Measurements from ENCODE around the gene FBXO38. TPM values are rescaled to one million over a fixed set of nuclear protein-coding genes. Genes with fewer than 3 reads are reported as not detected.

FBXO38 gene
- total RNA-seq, 1 experiment from 2014 or later: 32.2 TPM

- peak; percentile 59 for DNase-seq (ENCODE audit: low read depth)
These were observed 1.9 kb upstream of the FBXO38 start for GRCh38 chr5:148381906-148382305.

- no peak for DNase-seq (ENCODE audit: low read depth)
These were observed 797 bp upstream of the FBXO38 start for GRCh38 chr5:148382961-148383360.

DNA sequence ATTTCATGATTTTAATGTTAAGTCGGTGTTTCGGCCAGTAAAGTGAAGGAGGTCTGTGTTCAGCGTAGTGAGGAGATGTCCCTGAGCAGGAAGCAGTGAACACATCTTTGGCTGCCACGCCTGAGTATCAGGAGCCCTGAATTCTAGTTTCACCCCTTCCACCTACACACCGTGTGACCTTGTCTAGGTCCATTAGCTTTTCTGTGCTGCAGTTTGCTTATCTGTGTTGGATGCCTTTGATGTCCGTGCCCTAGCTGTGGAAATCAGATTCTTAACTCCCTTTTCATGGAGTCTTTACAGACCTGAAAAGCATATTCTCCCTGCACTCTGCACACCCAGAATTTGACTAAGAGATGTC lies 601 bp downstream of the FBXO38 start:
- DNase-seq (ENCODE audit: low read depth): peak; percentile 13

DNA sequence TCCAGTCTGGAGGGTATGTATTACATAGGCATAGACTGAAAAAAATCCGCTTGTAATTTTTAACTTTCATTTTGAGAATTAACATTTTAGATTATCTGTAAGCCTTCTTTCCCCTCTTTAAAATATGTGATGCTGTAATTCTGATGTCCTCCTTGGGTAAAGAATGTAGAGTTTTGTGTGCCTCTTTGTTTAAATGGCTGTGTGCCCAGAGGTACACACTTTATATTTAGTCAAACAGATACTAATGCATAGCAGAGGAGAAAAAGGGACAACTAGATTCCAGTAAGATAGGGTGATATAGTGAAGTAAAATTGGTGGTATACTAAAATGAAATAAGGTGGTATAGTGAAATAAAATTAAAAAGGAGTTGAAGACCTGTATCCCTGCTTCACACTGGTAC lies 1.3 kb downstream of the FBXO38 start:
- no peak for DNase-seq (ENCODE audit: low read depth)

DNA sequence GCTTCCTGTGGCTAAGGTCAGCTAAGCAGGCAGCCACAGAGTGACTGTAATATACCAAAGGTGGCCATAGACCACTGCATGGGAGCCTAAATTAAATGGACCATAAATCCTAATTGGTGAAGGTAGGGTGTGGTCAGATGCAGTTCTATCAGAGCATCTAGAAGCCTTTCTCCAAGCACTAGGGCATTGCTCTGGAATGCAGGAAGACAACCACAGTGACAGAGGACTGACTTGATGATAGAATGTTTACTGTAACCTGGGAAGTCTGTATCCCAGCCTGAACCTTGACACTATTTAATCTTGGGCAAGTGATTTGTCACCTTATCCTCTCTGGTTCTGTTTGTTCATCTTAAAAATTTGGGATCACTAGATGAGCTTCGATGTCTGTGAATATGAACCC lies 2.3 kb downstream of the FBXO38 start:
- peak; percentile 6 for DNase-seq (ENCODE audit: low read depth)

DNA sequence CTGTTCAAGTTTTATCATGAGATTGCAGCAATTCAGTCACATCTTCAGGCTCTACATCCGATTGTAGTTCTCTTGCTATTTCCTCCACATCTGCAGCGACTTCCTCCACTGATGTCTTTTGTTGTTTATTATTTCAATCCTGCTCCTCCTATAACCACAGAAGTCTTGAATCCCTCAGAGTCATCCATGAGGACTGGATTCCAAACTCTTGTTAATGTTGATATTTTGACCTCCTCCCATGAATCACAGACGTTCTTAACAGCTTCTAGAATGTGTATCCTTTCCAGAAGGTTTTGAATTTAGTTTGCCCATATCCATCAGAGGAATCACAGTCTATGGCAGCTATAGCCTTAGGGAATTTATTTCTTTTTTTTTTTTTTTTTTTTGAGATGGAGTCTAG lies 3.6 kb downstream of the FBXO38 start:
- peak; percentile 41 for DNase-seq (ENCODE audit: low read depth)

DNA sequence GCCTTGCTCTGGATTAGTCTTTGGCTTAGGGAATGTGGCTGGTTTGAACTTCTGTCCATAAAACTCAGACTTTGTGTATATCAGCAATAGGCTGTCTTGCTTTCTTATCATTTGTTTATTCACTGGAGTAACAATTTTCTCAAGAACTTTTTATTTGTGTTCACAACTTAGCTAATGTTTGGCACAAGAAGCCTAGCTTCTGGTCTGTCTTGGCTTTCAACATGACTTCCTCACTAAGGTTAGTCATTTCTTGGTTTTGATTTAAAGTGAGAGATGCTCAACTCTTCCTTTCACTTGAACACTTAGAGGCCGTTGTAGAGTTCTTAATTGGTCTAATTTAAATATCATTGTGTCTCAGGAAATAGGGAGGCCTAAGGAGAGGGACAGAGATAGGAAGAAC lies 4.9 kb downstream of the FBXO38 start:
- no peak for DNase-seq (ENCODE audit: low read depth)

GRCh38 chr5:148390914-148391313 lies 7.2 kb downstream of the FBXO38 start:
- no peak for DNase-seq (ENCODE audit: low read depth)

DNA sequence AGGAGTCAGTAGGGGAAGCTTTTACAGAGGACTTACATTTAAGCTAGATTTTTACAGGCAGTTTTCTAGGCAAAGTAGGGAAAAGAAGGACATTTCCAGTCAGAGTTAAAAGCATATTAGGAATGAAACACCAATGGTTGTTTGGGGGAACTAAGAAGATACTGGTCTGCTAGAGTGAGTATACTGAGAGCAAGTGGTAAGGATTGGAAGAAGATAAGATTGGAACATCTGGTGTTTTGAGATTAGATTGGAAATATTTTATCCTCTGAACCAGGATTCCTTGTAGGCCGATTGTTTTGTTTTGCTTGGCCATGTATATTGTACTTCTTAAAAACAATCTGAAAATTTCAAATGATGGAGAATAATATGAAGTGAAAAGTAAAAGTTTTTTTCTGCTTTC lies 7.7 kb downstream of the FBXO38 start:
- DNase-seq (ENCODE audit: low read depth): no peak

DNA sequence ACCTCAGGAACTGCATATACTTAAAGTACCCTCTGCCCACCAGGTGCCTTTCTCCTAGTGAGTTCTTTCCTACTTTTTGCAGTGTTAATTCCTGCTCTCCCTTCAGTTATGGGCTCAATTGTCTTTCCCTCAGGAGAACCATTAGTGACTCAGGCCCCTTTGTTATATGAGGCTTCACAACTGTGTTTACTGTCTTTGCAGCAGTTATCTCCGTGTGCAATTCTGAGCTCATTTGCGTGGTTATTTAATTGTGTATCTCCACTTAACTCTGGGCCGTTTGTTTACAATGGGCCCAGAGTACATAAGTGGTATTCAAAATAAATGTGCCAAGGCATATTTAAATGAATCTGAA lies 9.6 kb downstream of the FBXO38 start:
- DNase-seq (ENCODE audit: low read depth): no peak

DNA sequence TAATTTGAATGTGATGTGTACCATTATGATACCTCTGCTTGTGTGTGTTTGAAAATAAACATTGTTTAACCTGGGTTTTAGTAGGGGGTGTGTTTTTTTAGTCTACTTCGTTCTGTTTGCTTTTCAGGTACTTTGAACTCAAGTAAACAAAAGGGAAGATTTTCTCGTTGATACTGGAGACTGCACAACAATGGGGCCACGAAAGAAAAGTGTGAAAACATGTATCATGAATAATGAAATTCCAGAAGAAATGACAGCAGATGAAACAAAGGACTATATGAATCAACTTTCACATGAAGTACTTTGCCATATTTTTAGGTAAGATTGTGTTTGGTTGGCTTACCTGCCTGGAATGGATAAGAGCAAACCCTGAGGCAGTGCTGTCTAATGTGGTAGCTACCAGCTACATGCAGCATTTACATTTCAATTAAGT lies 10.8 kb downstream of the FBXO38 start:
- no peak for DNase-seq (ENCODE audit: low read depth)

- no peak for DNase-seq (ENCODE audit: low read depth)
These were observed 11.3 kb downstream of the FBXO38 start for GRCh38 chr5:148395031-148395430.

GRCh38 chr5:148397968-148398595 lies 14.3 kb downstream of the FBXO38 start:
- no peak for DNase-seq (ENCODE audit: low read depth)

DNA sequence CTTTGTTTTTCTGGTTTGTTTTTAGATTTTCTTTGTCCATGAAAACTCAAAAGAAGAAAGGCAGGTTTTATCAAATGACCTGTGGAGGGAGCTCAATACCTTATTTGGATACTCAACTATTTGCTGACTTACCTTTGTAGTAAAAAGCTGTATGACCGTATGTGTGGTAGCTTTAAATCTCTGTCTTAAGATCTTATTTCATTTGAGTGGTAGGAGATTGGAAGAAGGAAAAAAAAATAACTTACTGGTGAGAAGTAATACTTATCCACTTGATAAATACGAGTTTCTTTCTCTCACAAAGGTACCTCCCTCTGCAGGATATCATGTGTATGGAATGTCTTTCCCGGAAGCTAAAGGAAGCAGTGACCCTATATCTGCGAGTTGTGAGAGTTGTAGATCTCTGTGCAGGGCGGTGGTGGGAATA lies 15.0 kb downstream of the FBXO38 start:
- DNase-seq (ENCODE audit: low read depth): no peak

- peak; percentile 29 for DNase-seq (ENCODE audit: low read depth)
These were observed 17.8 kb downstream of the FBXO38 start for GRCh38 chr5:148401604-148402003.

DNA sequence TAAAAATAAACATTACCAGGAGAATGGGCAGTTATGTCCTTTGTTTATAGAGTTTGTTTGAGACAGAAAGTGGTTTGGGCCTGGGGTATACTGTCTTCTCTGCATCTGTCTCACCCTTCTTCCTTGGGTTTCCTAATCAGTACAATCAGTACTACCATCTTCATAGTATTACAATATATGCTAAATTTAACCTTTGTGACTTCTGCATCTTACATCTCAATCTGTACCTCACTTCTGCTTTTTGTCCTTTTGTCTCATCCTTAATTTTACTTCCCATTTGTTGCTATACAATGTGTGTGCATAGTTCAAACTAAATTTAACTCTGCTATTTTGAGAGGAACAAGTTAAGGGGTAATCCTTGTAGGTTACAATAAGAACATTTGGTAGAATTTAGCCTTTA lies 19.6 kb downstream of the FBXO38 start:
- DNase-seq (ENCODE audit: low read depth): no peak

DNA sequence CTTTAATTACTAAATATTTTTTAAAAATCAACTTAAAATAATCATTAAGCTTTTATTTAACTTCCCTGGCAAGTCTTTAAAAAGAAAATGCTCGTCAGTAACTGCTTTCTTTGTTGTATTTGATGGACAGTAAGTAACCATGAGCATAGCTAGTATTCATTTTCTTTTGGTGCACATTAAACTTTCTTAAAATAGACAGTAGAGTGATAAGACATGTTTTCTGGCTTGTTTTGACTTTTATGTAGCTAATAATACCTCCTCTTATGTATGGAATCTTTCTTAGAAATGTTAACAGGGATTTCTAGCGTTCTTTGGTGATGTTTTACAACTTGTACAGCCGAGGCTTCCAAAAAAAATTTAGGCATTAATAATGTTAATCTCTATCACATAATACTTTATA lies 22.6 kb downstream of the FBXO38 start:
- DNase-seq (ENCODE audit: low read depth): no peak

GRCh38 chr5:148408092-148408491 lies 24.3 kb downstream of the FBXO38 start:
- no peak for DNase-seq (ENCODE audit: low read depth)

DNA sequence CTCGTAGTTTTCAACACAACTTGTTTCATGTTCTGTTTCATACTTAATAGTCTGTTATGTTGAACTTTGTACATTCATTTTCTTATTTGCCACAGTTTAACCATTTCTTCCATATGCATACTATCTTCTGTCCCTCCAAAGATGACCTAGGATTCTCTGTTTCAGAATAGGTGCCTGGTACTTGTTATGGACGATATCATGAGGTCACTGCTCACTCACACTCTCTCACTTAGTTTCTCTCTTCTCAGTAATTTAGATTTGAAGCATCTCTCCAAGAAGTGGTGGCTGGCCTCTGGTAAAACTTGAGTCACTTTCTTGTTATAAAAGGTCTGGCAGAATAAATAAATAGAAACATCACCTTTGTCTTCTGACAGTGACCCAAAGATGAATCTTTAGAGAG lies 28.4 kb downstream of the FBXO38 start:
- no peak for DNase-seq (ENCODE audit: low read depth)

DNA sequence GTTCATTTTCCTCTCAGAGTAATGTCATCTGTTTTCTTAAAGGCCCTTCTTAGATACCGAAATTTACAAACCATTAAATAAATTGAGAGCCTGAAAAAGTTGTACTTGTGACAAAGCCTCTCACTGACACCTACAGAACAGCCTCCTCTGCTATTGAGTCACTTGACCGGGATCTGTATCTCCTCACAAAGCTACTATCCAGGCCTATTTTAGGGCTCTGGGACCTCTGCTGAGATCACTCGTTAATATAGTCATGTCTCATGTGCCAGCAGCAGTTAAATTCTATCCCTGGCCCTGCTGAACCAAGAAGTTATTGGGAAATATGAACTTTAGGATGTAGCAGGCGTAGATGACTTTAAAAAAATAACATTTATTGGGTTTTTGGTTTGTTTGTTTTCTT lies 31.1 kb downstream of the FBXO38 start:
- DNase-seq (ENCODE audit: low read depth): no peak

- no peak for DNase-seq (ENCODE audit: low read depth)
These were observed 32.7 kb downstream of the FBXO38 start for GRCh38 chr5:148416416-148416815.

- peak; percentile 88 for DNase-seq (ENCODE audit: low read depth)
These were observed 33.2 kb downstream of the FBXO38 start for GRCh38 chr5:148416921-148417320.

DNA sequence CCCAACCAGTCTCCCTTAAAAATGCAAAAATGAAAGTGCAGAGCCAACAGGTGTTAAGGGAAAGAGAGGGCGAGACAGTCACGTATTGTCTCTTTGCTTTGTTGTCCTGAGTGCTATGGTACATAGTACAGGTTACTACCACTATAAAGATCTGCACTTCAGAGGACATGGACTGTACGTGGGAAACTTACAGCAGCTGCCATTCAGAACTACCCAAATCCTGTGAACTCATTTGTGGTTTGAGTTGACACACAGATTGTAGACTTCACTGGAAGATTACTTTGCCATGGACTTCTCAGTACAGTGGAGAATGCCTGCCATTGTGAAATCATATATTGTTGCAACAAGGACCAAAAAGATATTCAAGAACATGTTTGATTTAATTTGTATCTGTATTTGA lies 34.8 kb downstream of the FBXO38 start:
- DNase-seq (ENCODE audit: low read depth): no peak

DNA sequence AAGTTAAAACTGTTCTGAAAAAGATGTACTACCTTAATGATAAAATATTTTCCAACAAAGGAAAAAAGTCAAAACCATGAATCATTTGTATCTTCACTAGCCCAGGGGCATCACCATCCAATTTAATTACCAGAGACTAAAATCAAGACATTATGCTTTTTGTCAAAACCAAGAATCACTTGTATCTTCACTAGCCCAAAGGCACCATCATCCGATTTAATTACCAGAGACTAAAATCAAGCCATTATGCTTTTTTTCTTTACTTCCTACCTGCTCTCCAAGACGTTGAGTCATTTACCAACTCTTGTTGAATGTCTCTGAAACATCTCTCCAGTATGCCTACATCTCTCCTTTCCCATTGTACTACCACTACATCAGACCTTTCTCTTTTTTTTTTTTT lies 37.9 kb downstream of the FBXO38 start:
- no peak for DNase-seq (ENCODE audit: low read depth)
